ENCODE results near the gene OGFOD3. TPM values are rescaled to one million over a fixed set of nuclear protein-coding genes. Genes with fewer than 3 reads are reported as not detected.
A peak's percentile ranks its signal among the peaks of the same experiment; 100 is the strongest.

OGFOD3 gene
- total RNA-seq, 1 experiment from 2014 or later: 25.0 TPM

GRCh38 chr17:82343560-82343959, 74.8 kb downstream of the OGFOD3 start:
- intact Hi-C loops (cut with micrococcal nuclease; ENCODE audit: unreplicated experiment): no loop called here
- POLR2A ChIA-PET (ENCODE audit: low non-redundant PET): no interaction called here
- DNase-seq (ENCODE audit: low spot score): no peak

GRCh38 chr17:82342361-82343079, 75.9 kb downstream of the OGFOD3 start:
- ChIA-PET CTCF (no interaction called here), POLR2A (ENCODE audit: low non-redundant PET) (no interaction called here)
- BruUV-seq (replicated peaks): no TSS peak
- Histone ChIP-seq H3K36me3 (ENCODE audit: insufficient read depth, low read length, poor library complexity, severe bottlenecking) (no peaks in the 10 kb centered on the region), H3K27me3 (replicated peaks; ENCODE audit: insufficient read depth, low read depth, low read length, poor library complexity) (no peaks in the 10 kb centered on the region), H3K4me1 (ENCODE audit: insufficient read depth, low read length, poor library complexity, severe bottlenecking) (peaks cover 9% of the 10 kb centered on the region), H3K4me3 (ENCODE audit: low read depth, low read length, poor library complexity, severe bottlenecking) (no peak overlapping the region), H3K9me3 (ENCODE audit: low read depth, low read length, poor library complexity, severe bottlenecking) (no peaks in the 10 kb centered on the region), H3K27ac (ENCODE audit: low read depth, low read length, poor library complexity, severe bottlenecking) (no peak overlapping the region)
- no peak for TF ChIP-seq CTCF (conservative IDR thresholded peaks at IDR 0.05; ENCODE audit: low read depth, low read length)
- TF ChIP-seq EZH2 (IDR thresholded peaks at IDR 0.05; ENCODE audit: borderline replicate concordance, low read depth, low read length, poor library complexity, severe bottlenecking): no peak
- intact Hi-C loops (cut with micrococcal nuclease; ENCODE audit: unreplicated experiment): no loop called here
- DNase-seq (ENCODE audit: low spot score): no peak

More at GRCh38 chr17:82343560-82343959, 74.8 kb downstream of the OGFOD3 start:
- no peak for TF ChIP-seq EZH2 (IDR thresholded peaks at IDR 0.05; ENCODE audit: borderline replicate concordance, low read depth, low read length, poor library complexity, severe bottlenecking)
- TF ChIP-seq CTCF (conservative IDR thresholded peaks at IDR 0.05; ENCODE audit: low read depth, low read length): no peak
- no peaks in the 10 kb centered on the region for H3K36me3 ChIP-seq (ENCODE audit: insufficient read depth, low read length, poor library complexity, severe bottlenecking)
- no peaks in the 10 kb centered on the region for H3K27me3 ChIP-seq (replicated peaks; ENCODE audit: insufficient read depth, low read depth, low read length, poor library complexity)
- BruUV-seq (replicated peaks): no TSS peak
- no peaks in the 10 kb centered on the region for H3K9me3 ChIP-seq (ENCODE audit: low read depth, low read length, poor library complexity, severe bottlenecking)
- CTCF ChIA-PET: no interaction called here
- no peak overlapping the region for H3K27ac ChIP-seq (ENCODE audit: low read depth, low read length, poor library complexity, severe bottlenecking)
- H3K4me1 ChIP-seq (ENCODE audit: insufficient read depth, low read length, poor library complexity, severe bottlenecking): peaks cover 14% of the 10 kb centered on the region
- H3K4me3 ChIP-seq (ENCODE audit: low read depth, low read length, poor library complexity, severe bottlenecking): no peak overlapping the region

GRCh38 chr17:82339634-82340580, 78.5 kb downstream of the OGFOD3 start:
- TF ChIP-seq EZH2 (IDR thresholded peaks at IDR 0.05; ENCODE audit: borderline replicate concordance, low read depth, low read length, poor library complexity, severe bottlenecking): no peak
- no peak for TF ChIP-seq CTCF (conservative IDR thresholded peaks at IDR 0.05; ENCODE audit: low read depth, low read length)
- ChIA-PET POLR2A (ENCODE audit: low non-redundant PET) (no interaction called here), CTCF (no interaction called here)
- peak overlapping the region; percentile 23 for H3K4me3 ChIP-seq (ENCODE audit: low read depth, low read length, poor library complexity, severe bottlenecking)
- H3K4me1 ChIP-seq (ENCODE audit: insufficient read depth, low read length, poor library complexity, severe bottlenecking): peaks cover 10% of the 10 kb centered on the region
- no peaks in the 10 kb centered on the region for H3K36me3 ChIP-seq (ENCODE audit: insufficient read depth, low read length, poor library complexity, severe bottlenecking)
- DNase-seq (ENCODE audit: low spot score): no peak
- no peaks in the 10 kb centered on the region for H3K9me3 ChIP-seq (ENCODE audit: low read depth, low read length, poor library complexity, severe bottlenecking)
- no peaks in the 10 kb centered on the region for H3K27me3 ChIP-seq (replicated peaks; ENCODE audit: insufficient read depth, low read depth, low read length, poor library complexity)
- intact Hi-C loops (cut with micrococcal nuclease; ENCODE audit: unreplicated experiment): no loop called here
- BruUV-seq (replicated peaks): no TSS peak
- H3K27ac ChIP-seq (ENCODE audit: low read depth, low read length, poor library complexity, severe bottlenecking): no peak overlapping the region

Other genes with a start within 250 kb of the OGFOD3 start
- 43.6 and 58.8 TPM in 2 replicates for gene CCDC57, start 205.7 kb downstream of the OGFOD3 start, total RNA-seq (2021)
- 0.97 and 2.8 TPM in 2 replicates for gene SLC16A3, start 189.5 kb downstream of the OGFOD3 start, total RNA-seq (2021)
- 139 and 150 TPM in 2 replicates for gene CSNK1D, start 144.9 kb downstream of the OGFOD3 start, total RNA-seq (2021)
- not detected in 2 replicates for gene CD7, start 101.0 kb downstream of the OGFOD3 start, total RNA-seq (2021)
- 1.4 and 2.8 TPM in 2 replicates for gene SECTM1, start 84.8 kb downstream of the OGFOD3 start, total RNA-seq (2021)
- gene TEX19, start 59.3 kb downstream of the OGFOD3 start, total RNA-seq (2021): 0.39 and 1.2 TPM in 2 replicates
- 0.52 and 0.58 TPM in 2 replicates for gene UTS2R, start 46.8 kb downstream of the OGFOD3 start, total RNA-seq (2021)
- gene HEXD, start 239 bp downstream of the OGFOD3 start, total RNA-seq (2021): 20.1 and 24.0 TPM in 2 replicates
- gene CYBC1, start 32.2 kb upstream of the OGFOD3 start, total RNA-seq (2021): 72.8 and 91.1 TPM in 2 replicates
- gene NARF, start 40.2 kb upstream of the OGFOD3 start, total RNA-seq (2021): 74.1 and 75.7 TPM in 2 replicates
- 107 and 116 TPM in 2 replicates for gene FOXK2, start 101.1 kb upstream of the OGFOD3 start, total RNA-seq (2021)
- 69.9 and 73.0 TPM in 2 replicates for gene WDR45B, start 229.9 kb upstream of the OGFOD3 start, total RNA-seq (2021)

Measured in A673 (cell line).